ENCODE measurements around the gene OR2T10.
"Not testable (repeated sequence)": the region's sequence is repeated elsewhere in the genome, so short reads cannot be mapped to it uniquely, and the experiment has no call there.

Gene OR2T10

GRCh38 chr1:248592655-248593054 lies 4.8 kb downstream of the OR2T10 start:
- no peak for DNase-seq

GRCh38 chr1:248590055-248590454 lies 7.4 kb downstream of the OR2T10 start:
- no peak for DNase-seq

GRCh38 chr1:248589334-248589733 lies 8.2 kb downstream of the OR2T10 start:
- no peak for DNase-seq

DNA sequence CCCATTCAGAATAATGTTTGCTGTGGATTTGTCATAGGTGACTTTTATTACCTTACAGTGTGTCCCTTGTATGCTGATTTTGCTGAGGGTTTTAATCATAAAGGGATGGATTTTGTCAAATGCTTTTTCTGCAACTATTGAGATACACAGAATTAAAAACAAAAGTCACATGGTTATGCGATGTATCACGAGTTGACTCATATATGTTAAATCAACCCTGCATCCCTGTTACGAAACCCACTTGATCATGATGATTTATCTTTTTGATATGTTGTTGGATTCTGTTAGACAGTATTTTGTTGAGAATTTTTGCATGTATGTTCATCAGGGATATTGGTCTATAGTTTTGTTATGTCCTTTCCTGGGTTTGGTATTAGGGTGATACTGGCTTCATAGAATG lies 12.2 kb downstream of the OR2T10 start:
- no peak for DNase-seq

- DNase-seq: no peak
These were observed 21.1 kb downstream of the OR2T10 start for GRCh38 chr1:248576260-248576980.

GRCh38 chr1:248574657-248575056 lies 22.8 kb downstream of the OR2T10 start, which contains the start of gene OR2T34:
Gene OR2T34, minus strand, starts transcription at chr1:248574757. Its CDS starts 0 bp downstream, at chr1:248574757.
- DNase-seq: not testable (repeated sequence)

DNA sequence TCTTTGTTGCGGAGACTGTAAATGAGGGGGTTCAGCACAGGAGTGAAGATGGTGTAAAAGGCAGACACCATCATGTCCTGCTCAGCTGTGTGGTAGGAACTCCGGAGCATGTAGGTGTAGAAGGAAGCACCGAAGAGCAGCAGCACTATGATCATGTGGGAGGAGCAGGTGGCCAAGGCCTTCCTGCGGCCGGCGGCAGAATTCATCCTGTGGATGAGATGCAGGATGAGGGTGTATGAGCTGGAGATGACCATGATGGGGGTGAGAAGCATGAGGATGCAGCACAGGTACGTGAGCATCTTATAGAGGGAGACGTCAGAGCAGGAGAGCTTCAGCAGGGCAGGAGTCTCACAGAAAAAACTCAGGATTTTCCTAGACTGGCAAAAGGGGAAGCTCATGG lies 23.6 kb downstream of the OR2T10 start:
- DNase-seq: not testable (repeated sequence)

GRCh38 chr1:248572049-248572448 lies 25.5 kb downstream of the OR2T10 start:
- DNase-seq: not testable (repeated sequence)

- not testable (repeated sequence) for DNase-seq
These were observed 26.7 kb downstream of the OR2T10 start for GRCh38 chr1:248570811-248571210.

- DNase-seq: not testable (repeated sequence)
These were observed 28.5 kb downstream of the OR2T10 start for GRCh38 chr1:248569049-248569448.

GRCh38 chr1:248565530-248566373 lies 31.7 kb downstream of the OR2T10 start:
- not testable (repeated sequence) for DNase-seq

GRCh38 chr1:248562672-248563071 lies 34.8 kb downstream of the OR2T10 start, which contains the start of gene OR2T29:
Gene OR2T29, minus strand, starts transcription at chr1:248562772. Its CDS starts 3,281 bp downstream, at chr1:248559491.
- DNase-seq: not testable (repeated sequence)

GRCh38 chr1:248551027-248551426 lies 46.5 kb downstream of the OR2T10 start:
- not testable (repeated sequence) for DNase-seq

- not testable (repeated sequence) for DNase-seq
These were observed 50.1 kb downstream of the OR2T10 start for GRCh38 chr1:248547383-248547782.
